ENCODE results near the gene EIF3J.

EIF3J gene

GRCh38 chr15:44565387-44566154 lies 28.6 kb downstream of the EIF3J start:
- DNase-seq (ENCODE audit: extremely low read depth, insufficient read length) = no peak
- no peak for TF ChIP-seq CTCF (IDR thresholded peaks at IDR 0.05; ENCODE audit: insufficient read depth, low read length, poor library complexity, severe bottlenecking)
- Histone ChIP-seq H3K36me3 (ENCODE audit: control insufficient read depth, insufficient read depth, low read length) (peaks cover 30% of the 10 kb centered on the region), H3K27me3 (replicated peaks; ENCODE audit: control insufficient read depth, insufficient read depth, low read length) (no peaks in the 10 kb centered on the region), H3K4me3 (replicated peaks; ENCODE audit: low read depth, low read length) (no peak overlapping the region)

- DNase-seq (ENCODE audit: extremely low read depth, insufficient read length) = no peak
- TF ChIP-seq CTCF (IDR thresholded peaks at IDR 0.05; ENCODE audit: insufficient read depth, low read length, poor library complexity, severe bottlenecking) = no peak
- H3K27me3 ChIP-seq (replicated peaks; ENCODE audit: control insufficient read depth, insufficient read depth, low read length) = no peaks in the 10 kb centered on the region
- H3K36me3 ChIP-seq (ENCODE audit: control insufficient read depth, insufficient read depth, low read length) = peaks cover 28% of the 10 kb centered on the region
- no peak overlapping the region for H3K4me3 ChIP-seq (replicated peaks; ENCODE audit: low read depth, low read length)
Observed at GRCh38 chr15:44566155-44566540, 29.2 kb downstream of the EIF3J start.

- H3K36me3 ChIP-seq (ENCODE audit: control insufficient read depth, insufficient read depth, low read length) = peaks cover 28% of the 10 kb centered on the region
- DNase-seq (ENCODE audit: extremely low read depth, insufficient read length) = no peak
- no peak for TF ChIP-seq CTCF (IDR thresholded peaks at IDR 0.05; ENCODE audit: insufficient read depth, low read length, poor library complexity, severe bottlenecking)
- no peaks in the 10 kb centered on the region for H3K27me3 ChIP-seq (replicated peaks; ENCODE audit: control insufficient read depth, insufficient read depth, low read length)
- H3K4me3 ChIP-seq (replicated peaks; ENCODE audit: low read depth, low read length) = no peak overlapping the region
Observed at GRCh38 chr15:44568338-44568737, 31.4 kb downstream of the EIF3J start.

GRCh38 chr15:44569316-44569715 lies 32.4 kb downstream of the EIF3J start:
- TF ChIP-seq CTCF (IDR thresholded peaks at IDR 0.05; ENCODE audit: insufficient read depth, low read length, poor library complexity, severe bottlenecking) = no peak
- H3K36me3 ChIP-seq (ENCODE audit: control insufficient read depth, insufficient read depth, low read length) = peaks cover 23% of the 10 kb centered on the region
- no peaks in the 10 kb centered on the region for H3K27me3 ChIP-seq (replicated peaks; ENCODE audit: control insufficient read depth, insufficient read depth, low read length)
- no peak overlapping the region for H3K4me3 ChIP-seq (replicated peaks; ENCODE audit: low read depth, low read length)
- no peak for DNase-seq (ENCODE audit: extremely low read depth, insufficient read length)

- no peak for TF ChIP-seq CTCF (IDR thresholded peaks at IDR 0.05; ENCODE audit: insufficient read depth, low read length, poor library complexity, severe bottlenecking)
- Histone ChIP-seq H3K36me3 (ENCODE audit: control insufficient read depth, insufficient read depth, low read length) (peaks cover 18% of the 10 kb centered on the region), H3K4me3 (replicated peaks; ENCODE audit: low read depth, low read length) (no peak overlapping the region), H3K27me3 (replicated peaks; ENCODE audit: control insufficient read depth, insufficient read depth, low read length) (no peaks in the 10 kb centered on the region)
- DNase-seq (ENCODE audit: extremely low read depth, insufficient read length) = no peak
Observed at GRCh38 chr15:44570361-44570760, 33.4 kb downstream of the EIF3J start.

GRCh38 chr15:44573386-44573785 lies 36.4 kb downstream of the EIF3J start:
- Histone ChIP-seq H3K36me3 (ENCODE audit: control insufficient read depth, insufficient read depth, low read length) (peaks cover 5% of the 10 kb centered on the region), H3K4me3 (replicated peaks; ENCODE audit: low read depth, low read length) (no peak overlapping the region), H3K27me3 (replicated peaks; ENCODE audit: control insufficient read depth, insufficient read depth, low read length) (no peaks in the 10 kb centered on the region)
- no peak for TF ChIP-seq CTCF (IDR thresholded peaks at IDR 0.05; ENCODE audit: insufficient read depth, low read length, poor library complexity, severe bottlenecking)
- DNase-seq (ENCODE audit: extremely low read depth, insufficient read length) = no peak

All from GM06990 (cell line).